Suprapubic skin (tissue), 4 donors: Measurements from ENCODE around the gene PSMF1. TPM values are rescaled to one million over a fixed set of nuclear protein-coding genes. Genes with fewer than 3 reads are reported as not detected.

ENCODE experiments used
- DNase-seq, 2 donors: peaks; one replicate each; pipeline ENCODE4 v3.0.0-alpha.2; 2019; ENCODE audit warnings: low spot score in 2 of 2
- H3K27ac ChIP-seq: fragments of 200-600 bp; sonication (generic); one replicate; pipeline ENCODE4 v1.5.1; 2019
- H3K27me3 ChIP-seq: fragments of 200-600 bp; sonication (generic); one replicate; pipeline ENCODE4 v1.5.1; 2019
- H3K36me3 ChIP-seq: fragments of 200-600 bp; sonication (generic); one replicate; pipeline ENCODE4 v1.5.1; 2019
- H3K4me1 ChIP-seq: fragments of 200-600 bp; sonication (generic); one replicate; pipeline ENCODE4 v1.5.1; 2019
- H3K4me3 ChIP-seq: fragments of 200-600 bp; sonication (generic); one replicate; pipeline ENCODE4 v1.5.1; 2019; ENCODE audit warnings: mild to moderate bottlenecking
- H3K9me3 ChIP-seq: fragments of 200-600 bp; sonication (generic); one replicate; pipeline ENCODE4 v1.5.1; 2019
- EP300 ChIP-seq: sonication (generic); formaldehyde crosslinking; IDR thresholded peaks from one replicate; pipeline ENCODE4 v1.6.1; 2017; ENCODE audit warnings: antibody characterized with exemption
- POLR2A ChIP-seq, 2 donors: fragments of 450-650 bp; IDR thresholded peaks; one replicate each; pipeline ENCODE4 v1.6.1; 2017; ENCODE audit warnings: antibody characterized with exemption in 2 of 2, mild to moderate bottlenecking in 2 of 2, moderate library complexity in 2 of 2
- POLR2AphosphoS5 ChIP-seq, 3 donors: sonication (generic); formaldehyde crosslinking; IDR thresholded peaks; one replicate each; pipeline ENCODE4 v1.6.1; 2017; ENCODE audit warnings: antibody characterized with exemption in 3 of 3
- WGBS: methylation state at CpG from one replicate; pipeline ENCODE4 v1.1.5; 2018; 5-methylcytosine and 5-hydroxymethylcytosine counted together
- total RNA-seq, 4 donors: library from RNA; depleted of rRNA; stranded (reverse); fragments of >200 nt; gene quantifications; one replicate each; pipeline ENCODE4 v1.1.0, GENCODE V29; 2016
- TF ChIP-seq, protein P1 (sequence below), 2 donors: fragments of 200-600 bp in 1 of 2; fragments of 450-650 bp in 1 of 2; sonication (generic) in 1 of 2; IDR thresholded peaks; one replicate each; pipeline ENCODE4 v1.5.1; 2016 to 2019; ENCODE audit warnings: antibody characterized with exemption in 2 of 2, mild to moderate bottlenecking in 1 of 2, moderate library complexity in 1 of 2

The PSMF1 gene
- total RNA-seq, 4 donors from 2014 or later = 106 to 186 (median 142) TPM

- H3K9me3 ChIP-seq = no peaks in the 10 kb centered on the region
- H3K4me3 ChIP-seq = no peak overlapping the region
- H3K27me3 ChIP-seq = no peaks in the 10 kb centered on the region
- 89% methylated on average over 3 of the region's 3 CpGs for WGBS
- H3K36me3 ChIP-seq = no peaks in the 10 kb centered on the region
- no peak overlapping the region for H3K27ac ChIP-seq
- H3K4me1 ChIP-seq = no peaks in the 10 kb centered on the region
- no peak for DNase-seq
- TF ChIP-seq POLR2AphosphoS5 (IDR thresholded peaks at IDR 0.05) = no peak
- no peak for TF ChIP-seq POLR2A (IDR thresholded peaks at IDR 0.05)
- no peak for TF ChIP-seq EP300
- TF ChIP-seq, protein P1, sequence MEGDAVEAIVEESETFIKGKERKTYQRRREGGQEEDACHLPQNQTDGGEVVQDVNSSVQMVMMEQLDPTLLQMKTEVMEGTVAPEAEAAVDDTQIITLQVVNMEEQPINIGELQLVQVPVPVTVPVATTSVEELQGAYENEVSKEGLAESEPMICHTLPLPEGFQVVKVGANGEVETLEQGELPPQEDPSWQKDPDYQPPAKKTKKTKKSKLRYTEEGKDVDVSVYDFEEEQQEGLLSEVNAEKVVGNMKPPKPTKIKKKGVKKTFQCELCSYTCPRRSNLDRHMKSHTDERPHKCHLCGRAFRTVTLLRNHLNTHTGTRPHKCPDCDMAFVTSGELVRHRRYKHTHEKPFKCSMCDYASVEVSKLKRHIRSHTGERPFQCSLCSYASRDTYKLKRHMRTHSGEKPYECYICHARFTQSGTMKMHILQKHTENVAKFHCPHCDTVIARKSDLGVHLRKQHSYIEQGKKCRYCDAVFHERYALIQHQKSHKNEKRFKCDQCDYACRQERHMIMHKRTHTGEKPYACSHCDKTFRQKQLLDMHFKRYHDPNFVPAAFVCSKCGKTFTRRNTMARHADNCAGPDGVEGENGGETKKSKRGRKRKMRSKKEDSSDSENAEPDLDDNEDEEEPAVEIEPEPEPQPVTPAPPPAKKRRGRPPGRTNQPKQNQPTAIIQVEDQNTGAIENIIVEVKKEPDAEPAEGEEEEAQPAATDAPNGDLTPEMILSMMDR (IDR thresholded peaks at IDR 0.05) = no peak
Observed at GRCh38 chr20:1107176-1107575, 11.2 kb upstream of the PSMF1 start.

GRCh38 chr20:1108437-1108920, 9.9 kb upstream of the PSMF1 start:
- Histone ChIP-seq H3K27ac (no peak overlapping the region), H3K4me3 (no peak overlapping the region), H3K4me1 (no peaks in the 10 kb centered on the region), H3K9me3 (no peaks in the 10 kb centered on the region), H3K36me3 (no peaks in the 10 kb centered on the region), H3K27me3 (no peaks in the 10 kb centered on the region)
- DNase-seq = no peak
- WGBS = 32% methylated on average over 5 of the region's 5 CpGs
- no peak for TF ChIP-seq POLR2A (IDR thresholded peaks at IDR 0.05)
- TF ChIP-seq, protein P1 (IDR thresholded peaks at IDR 0.05) = peak; percentile 49 to 75
- TF ChIP-seq EP300 = no peak
- no peak for TF ChIP-seq POLR2AphosphoS5 (IDR thresholded peaks at IDR 0.05)

DNA sequence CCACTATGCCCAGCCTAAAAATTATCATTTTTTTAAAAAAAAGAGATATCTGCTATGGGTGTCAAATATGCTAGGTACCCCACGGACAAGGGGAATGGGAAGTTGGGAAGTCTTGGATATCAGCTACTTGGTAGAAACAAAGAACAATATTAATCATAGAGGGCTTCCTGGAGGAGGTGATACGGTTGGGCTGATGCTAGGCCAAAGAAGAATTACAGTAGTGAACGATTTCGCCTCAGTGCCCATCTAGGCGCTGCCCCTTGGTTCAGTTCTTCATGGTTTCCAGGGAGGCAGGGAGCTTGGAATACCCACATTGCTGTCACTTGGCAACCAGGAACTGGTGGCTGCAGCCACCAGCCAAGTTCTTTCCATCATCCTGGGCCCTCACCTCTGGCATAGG, 5.5 kb upstream of the PSMF1 start:
- Histone ChIP-seq H3K27ac (no peak overlapping the region), H3K27me3 (no peaks in the 10 kb centered on the region), H3K4me1 (peaks cover 5% of the 10 kb centered on the region), H3K36me3 (no peaks in the 10 kb centered on the region), H3K9me3 (no peaks in the 10 kb centered on the region), H3K4me3 (no peak overlapping the region)
- WGBS = 94% methylated on average over 5 of the region's 5 CpGs
- TF ChIP-seq, protein P1 (IDR thresholded peaks at IDR 0.05) = no peak
- TF ChIP-seq POLR2AphosphoS5 (IDR thresholded peaks at IDR 0.05) = no peak
- TF ChIP-seq POLR2A (IDR thresholded peaks at IDR 0.05) = no peak
- no peak for TF ChIP-seq EP300
- no peak for DNase-seq

- TF ChIP-seq POLR2A (IDR thresholded peaks at IDR 0.05) = no peak
- peak; percentile 35 for TF ChIP-seq EP300
- TF ChIP-seq, protein P1 (IDR thresholded peaks at IDR 0.05) = no peak
- no peak for TF ChIP-seq POLR2AphosphoS5 (IDR thresholded peaks at IDR 0.05)
- no peaks in the 10 kb centered on the region for H3K36me3 ChIP-seq
- DNase-seq = no peak
- H3K27me3 ChIP-seq = no peaks in the 10 kb centered on the region
- no peaks in the 10 kb centered on the region for H3K9me3 ChIP-seq
- peak overlapping the region; percentile 93 for H3K4me3 ChIP-seq
- peak overlapping the region; percentile 89 for H3K27ac ChIP-seq
- 28% methylated on average over 13 of the region's 13 CpGs for WGBS
- H3K4me1 ChIP-seq = peaks cover 48% of the 10 kb centered on the region
Observed at GRCh38 chr20:1118004-1118335, 432 bp upstream of the PSMF1 start.

DNA sequence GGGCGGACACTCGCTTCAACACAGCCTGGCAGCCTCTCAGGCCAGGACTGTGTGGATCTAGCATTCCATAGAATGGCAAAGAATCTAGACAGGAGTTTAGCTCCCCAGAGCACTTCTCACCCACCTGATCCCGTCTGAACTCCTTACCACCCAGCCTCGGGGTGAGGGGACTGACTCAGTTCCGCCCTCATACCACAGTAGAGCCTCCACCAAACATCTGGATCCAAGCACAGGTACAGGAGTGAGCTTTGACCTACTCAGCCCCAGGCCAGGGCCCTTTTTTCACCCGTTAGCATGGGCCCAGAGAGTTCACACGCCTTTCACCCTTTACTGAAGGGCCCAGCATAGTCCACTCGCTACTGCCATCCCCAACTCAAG, 715 bp downstream of the PSMF1 start:
- 10% methylated on average over 7 of the region's 8 CpGs for WGBS
- Histone ChIP-seq H3K27me3 (no peaks in the 10 kb centered on the region), H3K27ac (peak overlapping the region; percentile 89), H3K9me3 (no peaks in the 10 kb centered on the region), H3K4me3 (peak overlapping the region; percentile 93), H3K4me1 (peaks cover 56% of the 10 kb centered on the region), H3K36me3 (no peaks in the 10 kb centered on the region)
- no peak for DNase-seq
- TF ChIP-seq EP300 (no peak), POLR2AphosphoS5 (IDR thresholded peaks at IDR 0.05) (no peak), POLR2A (IDR thresholded peaks at IDR 0.05) (no peak)
- TF ChIP-seq, protein P1 (IDR thresholded peaks at IDR 0.05) = no peak
